ENCODE results near the gene CREB5.

- no peak for TF ChIP-seq POLR2A (IDR thresholded peaks at IDR 0.05; ENCODE audit: borderline replicate concordance, extremely low read depth, insufficient read depth, insufficient read length)
- TF ChIP-seq ATF3 (IDR thresholded peaks at IDR 0.05) = no peak
- no peak for TF ChIP-seq SRF (IDR thresholded peaks at IDR 0.05; ENCODE audit: low read depth)
- no peak for TF ChIP-seq POLR2AphosphoS5 (IDR thresholded peaks at IDR 0.05; ENCODE audit: low read depth, low read length)
- TF ChIP-seq CTCF (IDR thresholded peaks at IDR 0.05 in 2 of 3, conservative IDR thresholded peaks at IDR 0.05 in 1 of 3; ENCODE audit: borderline replicate concordance in 1 of 3, insufficient read depth in 1 of 3, low read depth in 2 of 3, low read length in 2 of 3) = no peak
- no peak for TF ChIP-seq ZNF274 (IDR thresholded peaks at IDR 0.05; ENCODE audit: low read depth, low read length)
- no peak for TF ChIP-seq MAX (IDR thresholded peaks at IDR 0.05)
Measured at GRCh38 chr7:28452681-28453080, 40.4 kb downstream of the CREB5 start.
